GM18870 (cell line): ENCODE results near the gene ADGRB3.
"Not testable (repeated sequence)": the region's sequence is repeated elsewhere in the genome, so short reads cannot be mapped to it uniquely, and the experiment has no call there.

Experiments used
- ATAC-seq: cut with Tn5 transposase; IDR thresholded peaks from one replicate; pipeline ENCODE4 v1.9.1; 2021; ENCODE audit warnings: moderate library complexity; ENCODE audit not compliant: unreplicated experiment

Gene ADGRB3

GRCh38 chr6:69392745-69393144 is 757.7 kb downstream of the ADGRB3 start:
- ATAC-seq, result no peak

- no peak for ATAC-seq
These were observed 763.2 kb downstream of the ADGRB3 start for GRCh38 chr6:69398311-69398710.

- no peak for ATAC-seq
These were observed 763.6 kb downstream of the ADGRB3 start for GRCh38 chr6:69398729-69399128.

- no peak for ATAC-seq
These were observed 773.8 kb downstream of the ADGRB3 start for GRCh38 chr6:69408886-69409285.

GRCh38 chr6:69416776-69417175 is 781.7 kb downstream of the ADGRB3 start:
- no peak for ATAC-seq

GRCh38 chr6:69421269-69421668 is 786.2 kb downstream of the ADGRB3 start:
- no peak for ATAC-seq

- ATAC-seq, result no peak
These were observed 786.9 kb downstream of the ADGRB3 start for GRCh38 chr6:69422020-69422419.

GRCh38 chr6:69422475-69422874 is 787.4 kb downstream of the ADGRB3 start:
- ATAC-seq, result no peak

GRCh38 chr6:69423785-69424184 is 788.7 kb downstream of the ADGRB3 start:
- ATAC-seq, result no peak

GRCh38 chr6:69424581-69424980 is 789.5 kb downstream of the ADGRB3 start:
- ATAC-seq, result no peak

- ATAC-seq, result no peak
These were observed 792.8 kb downstream of the ADGRB3 start for GRCh38 chr6:69427882-69428281.

- not testable (repeated sequence) for ATAC-seq
These were observed 797.1 kb downstream of the ADGRB3 start for GRCh38 chr6:69432168-69432567.

GRCh38 chr6:69433116-69433515 is 798.0 kb downstream of the ADGRB3 start:
- not testable (repeated sequence) for ATAC-seq

- no peak for ATAC-seq
These were observed 803.0 kb downstream of the ADGRB3 start for GRCh38 chr6:69438113-69438512.
